Posterior cingulate gyrus (tissue), 11 donors: ENCODE results near the gene PDP2.
A peak's percentile ranks its signal among the peaks of the same experiment; 100 is the strongest.

Experiments used
- DNase-seq, 10 donors: peaks; one replicate each; pipeline versions ENCODE4 v3.0.0 to v3.0.0-alpha.2; 2020 to 2021; ENCODE audit warnings: mixed read lengths in 3 of 10
- intact Hi-C: fragments of 100-400 bp; cut with DNase I; formaldehyde crosslinking; loops from one replicate; pipeline ENCODE4 v1.15.1; 2023

Gene PDP2

GRCh38 chr16:66928702-66929388, 48.5 kb downstream of the PDP2 start:
- DNase-seq = peak in 1 of 10 donors; percentile 18
- intact Hi-C loops = no loop called here

GRCh38 chr16:66930189-66930588, 49.9 kb downstream of the PDP2 start:
- no peak for DNase-seq
- intact Hi-C loops = loop anchor here (5.0 kb wide), 1 partner anchor 33 kb away; no protein-coding TSS in a partner anchor

- no peak for DNase-seq
- intact Hi-C loops = loop anchor here (5.0 kb wide), 1 partner anchor 34 kb away; no protein-coding TSS in a partner anchor
Observed at GRCh38 chr16:66931665-66932064, 51.4 kb downstream of the PDP2 start.

- peak in 1 of 10 donors; percentile 20 for DNase-seq
- intact Hi-C loops = loop anchor here (5.0 kb wide), 1 partner anchor 35 kb away; no protein-coding TSS in a partner anchor
Observed at GRCh38 chr16:66932076-66932475, 51.8 kb downstream of the PDP2 start.

GRCh38 chr16:66933776-66934137, 53.4 kb downstream of the PDP2 start:
- intact Hi-C loops = loop anchor here (5.0 kb wide), 1 partner anchor 36 kb away; no protein-coding TSS in a partner anchor
- no peak for DNase-seq

- peak; percentile 76 to 98 (median 88) for DNase-seq
- intact Hi-C loops = loop anchor here (5.0 kb wide), 1 partner anchor 37 kb away; no protein-coding TSS in a partner anchor
Observed at GRCh38 chr16:66934138-66934838, 54.0 kb downstream of the PDP2 start, which contains the start of gene CIAO2B. TSS of gene CIAO2B (minus strand) at chr16:66934402. CDS start at chr16:66934364, 38 bp downstream.

- DNase-seq = peak in 2 of 10 donors; percentile 70 to 74
- intact Hi-C loops = loop anchor here (5.0 kb wide), 1 partner anchor 38 kb away; no protein-coding TSS in a partner anchor
Observed at GRCh38 chr16:66934839-66935313, 54.6 kb downstream of the PDP2 start.

GRCh38 chr16:66935314-66936011, 55.1 kb downstream of the PDP2 start, which contains the start of gene CES2:
TSS of gene CES2 (plus strand) at chr16:66935516. CDS start at chr16:66935636, 120 bp downstream.
- peak in 3 of 10 donors; percentile 71 to 87 (median 85) for DNase-seq
- intact Hi-C loops = no loop called here

GRCh38 chr16:66936462-66936861, 56.1 kb downstream of the PDP2 start:
- peak in 2 of 10 donors; percentile 26 to 51 for DNase-seq
- intact Hi-C loops = no loop called here

- intact Hi-C loops = no loop called here
- DNase-seq = peak in 1 of 10 donors; percentile 47
Observed at GRCh38 chr16:66936889-66937554, 56.7 kb downstream of the PDP2 start.

GRCh38 chr16:66937725-66938337, 57.5 kb downstream of the PDP2 start:
- intact Hi-C loops = no loop called here
- peak in 1 of 10 donors; percentile 42 for DNase-seq

- intact Hi-C loops = no loop called here
- DNase-seq = peak in 2 of 10 donors; percentile 13 to 42
Observed at GRCh38 chr16:66939366-66939765, 59.1 kb downstream of the PDP2 start.

- peak in 2 of 10 donors; percentile 37 to 52 for DNase-seq
- intact Hi-C loops = no loop called here
Observed at GRCh38 chr16:66940236-66940635, 59.9 kb downstream of the PDP2 start.
